DND-41 (cell line): ENCODE results near the gene MAP3K10.

ENCODE experiments used
- ATAC-seq: fragments of 200-7000 bp; cut with Tn5 transposase; 3 replicates; pipeline ENCODE4 v1.9.1; 2021; ENCODE audit warnings: low read depth; ENCODE audit not compliant: insufficient read depth
- DNase-seq: peaks from one replicate; pipeline ENCODE4 v3.0.0-alpha.2; 2020
- H2AFZ ChIP-seq: 2 replicates; pipeline ENCODE4 v1.6.0; 2012; ENCODE audit warnings: low read depth, low read length
- H3K27ac ChIP-seq: 2 replicates; pipeline ENCODE4 v1.5.1; 2012; ENCODE audit warnings: low read length, inconsistent platforms
- H3K27me3 ChIP-seq: fragments of 200-600 bp; sonication (generic); 2 replicates; pipeline ENCODE4 v1.6.0; 2012; ENCODE audit warnings: low read length, mild to moderate bottlenecking, inconsistent platforms; ENCODE audit not compliant: insufficient read depth, poor library complexity
- H3K36me3 ChIP-seq: 2 replicates; pipeline ENCODE4 v1.5.1; 2012; ENCODE audit warnings: low read length, inconsistent platforms; ENCODE audit not compliant: insufficient read depth
- H3K4me1 ChIP-seq: 2 replicates; pipeline ENCODE4 v1.5.1; 2012; ENCODE audit warnings: mild to moderate bottlenecking, low read length; ENCODE audit not compliant: insufficient read depth
- H3K4me2 ChIP-seq: 2 replicates; pipeline ENCODE4 v1.6.0; 2012; ENCODE audit warnings: mild to moderate bottlenecking, moderate library complexity, low read length, inconsistent platforms; ENCODE audit not compliant: insufficient read depth
- H3K4me3 ChIP-seq, 2 experiments: fragments of 200-600 bp in 1 of 2; shearing (Covaris generic) in 1 of 2; 2 replicates each; pipeline ENCODE4 v1.5.1; 2012 to 2016; ENCODE audit warnings: inconsistent platforms in 2 of 2, low read length in 2 of 2, mild to moderate bottlenecking in 2 of 2, low read depth in 1 of 2, moderate library complexity in 1 of 2
- H3K79me2 ChIP-seq: 2 replicates; pipeline ENCODE4 v1.6.0; 2012; ENCODE audit warnings: low read length, inconsistent platforms; ENCODE audit not compliant: insufficient read depth
- H3K9ac ChIP-seq: 2 replicates; pipeline ENCODE4 v1.6.0; 2012; ENCODE audit warnings: low read depth, mild to moderate bottlenecking, inconsistent platforms, low read length, moderate library complexity
- H3K9me3 ChIP-seq: 2 replicates; pipeline ENCODE4 v1.5.1; 2012; ENCODE audit warnings: low read length, moderate library complexity, mild to moderate bottlenecking, inconsistent platforms; ENCODE audit not compliant: insufficient read depth, severe bottlenecking
- H4K20me1 ChIP-seq: 2 replicates; pipeline ENCODE4 v1.6.0; 2012; ENCODE audit warnings: low read length; ENCODE audit not compliant: insufficient read depth
- CTCF ChIP-seq: IDR thresholded peaks from 2 replicates; pipeline ENCODE4 v1.5.1; 2012; ENCODE audit warnings: borderline replicate concordance, low read length, moderate library complexity, mild to moderate bottlenecking; ENCODE audit not compliant: poor library complexity, severe bottlenecking; ENCODE audit errors: extremely low read depth
- EZH2 ChIP-seq: IDR thresholded peaks from 3 replicates; pipeline ENCODE4 v1.6.1; 2012; ENCODE audit warnings: borderline replicate concordance, low read depth, mild to moderate bottlenecking, moderate library complexity, low read length, inconsistent platforms; ENCODE audit not compliant: severe bottlenecking

Gene MAP3K10

GRCh38 chr19:40210889-40211288 is 19.7 kb downstream of the MAP3K10 start:
- no peak overlapping the region for H2AFZ ChIP-seq
- peaks cover 21% of the 10 kb centered on the region for H3K36me3 ChIP-seq
- no peak for TF ChIP-seq EZH2
- no peak for TF ChIP-seq CTCF
- H3K4me1 ChIP-seq, result no peaks in the 10 kb centered on the region
- H4K20me1 ChIP-seq, result 0 out of 2 replicates have a peak, but pooled peaks cover 3% of the 10 kb centered on the region
- no peak for DNase-seq
- no peaks in the 10 kb centered on the region for H3K27me3 ChIP-seq
- H3K9me3 ChIP-seq, result no peaks in the 10 kb centered on the region
- H3K79me2 ChIP-seq, result no peaks in the 10 kb centered on the region
- no peak for ATAC-seq
- H3K9ac ChIP-seq, result no peak overlapping the region
- no peak overlapping the region for H3K27ac ChIP-seq
- no peak overlapping the region for H3K4me2 ChIP-seq
- H3K4me3 ChIP-seq, result no peak overlapping the region

GRCh38 chr19:40213251-40213829 is 22.1 kb downstream of the MAP3K10 start:
- Histone ChIP-seq H4K20me1 (0 out of 2 replicates have a peak, but pooled peaks cover 3% of the 10 kb centered on the region), H3K4me1 (no peaks in the 10 kb centered on the region), H3K9me3 (no peaks in the 10 kb centered on the region), H3K9ac (no peak overlapping the region), H3K4me2 (no peak overlapping the region), H3K27me3 (no peaks in the 10 kb centered on the region), H3K36me3 (peaks cover 21% of the 10 kb centered on the region), H3K79me2 (no peaks in the 10 kb centered on the region), H3K4me3 (no peak overlapping the region), H3K27ac (no peak overlapping the region), H2AFZ (no peak overlapping the region)
- ATAC-seq (no peak), DNase-seq (no peak)
- no peak for TF ChIP-seq CTCF

- Histone ChIP-seq H3K4me1 (no peaks in the 10 kb centered on the region), H3K27me3 (no peaks in the 10 kb centered on the region), H4K20me1 (0 out of 2 replicates have a peak, but pooled peaks cover 3% of the 10 kb centered on the region), H2AFZ (no peak overlapping the region), H3K4me2 (no peak overlapping the region), H3K79me2 (no peaks in the 10 kb centered on the region), H3K4me3 (no peak overlapping the region), H3K9ac (no peak overlapping the region), H3K36me3 (peaks cover 16% of the 10 kb centered on the region), H3K27ac (no peak overlapping the region), H3K9me3 (no peaks in the 10 kb centered on the region)
- TF ChIP-seq CTCF (no peak), EZH2 (no peak)
- DNase-seq (no peak), ATAC-seq (no peak)
Observed at GRCh38 chr19:40213882-40214570, 22.8 kb downstream of the MAP3K10 start.
